H1 (cell line): ENCODE measurements around the gene ANKIB1. TPM values are rescaled to one million over a fixed set of nuclear protein-coding genes. Genes with fewer than 3 reads are reported as not detected.

Experiments
- CTCF ChIA-PET: fragments of 300-600 bp; sonication (Branson Sonifier 250); formaldehyde crosslinking; loops from one replicate; lab custom pipeline; 2021; ENCODE audit not compliant: partially characterized antibody; lab: Charles Lee
- POLR2A ChIA-PET: fragments of 300-600 bp; sonication (Branson Sonifier 250); formaldehyde crosslinking; loops from one replicate; lab custom pipeline; 2021; ENCODE audit warnings: inconsistent platforms; ENCODE audit not compliant: partially characterized antibody; lab: Charles Lee
- DNase-seq, 2 experiments: peaks; one replicate each; pipeline versions ENCODE4 v3.0.0 to v3.0.0-alpha.2; 2010 to 2022; ENCODE audit warnings: low spot score in 2 of 2, low read depth in 1 of 2, mixed read lengths in 1 of 2
- FAIRE-seq: peaks from 2 replicates; lab custom pipeline; 2011; peaks lifted over from hg19 to GRCh38; lab: Jason Lieb, UNC
- H2AFZ ChIP-seq: 2 replicates; pipeline ENCODE4 v1.8.1; 2012; ENCODE audit warnings: low read length, inconsistent platforms
- H2AK5ac ChIP-seq: 2 replicates; pipeline ENCODE4 v1.6.1; 2013; ENCODE audit warnings: low read depth, low read length
- H2BK120ac ChIP-seq: replicated peaks from 2 replicates; pipeline ENCODE3; 2013; ENCODE audit warnings: low read depth, low read length, inconsistent platforms
- H2BK12ac ChIP-seq: 2 replicates; pipeline ENCODE4 v1.6.1; 2013; ENCODE audit warnings: low read depth, low read length
- H2BK15ac ChIP-seq: 2 replicates; pipeline ENCODE4 v1.6.1; 2013; ENCODE audit warnings: low read length
- H2BK20ac ChIP-seq: 2 replicates; pipeline ENCODE4 v1.6.1; 2013; ENCODE audit warnings: low read length
- H2BK5ac ChIP-seq: 2 replicates; pipeline ENCODE4 v1.6.1; 2013; ENCODE audit warnings: low read depth, low read length
- H3K14ac ChIP-seq: 2 replicates; pipeline ENCODE4 v1.6.1; 2013; ENCODE audit warnings: inconsistent platforms; ENCODE audit not compliant: insufficient read length
- H3K18ac ChIP-seq: 2 replicates; pipeline ENCODE4 v1.6.1; 2013; ENCODE audit warnings: low read length; ENCODE audit errors: extremely low read depth
- H3K23ac ChIP-seq: 2 replicates; pipeline ENCODE4 v1.6.1; 2013; ENCODE audit warnings: inconsistent platforms; ENCODE audit not compliant: insufficient read length
- H3K23me2 ChIP-seq: 2 replicates; pipeline ENCODE4 v1.6.1; 2013; ENCODE audit warnings: low read depth, low read length
- H3K27ac ChIP-seq: 2 replicates; pipeline ENCODE4 v1.6.1; 2011; ENCODE audit warnings: low read depth, low read length, inconsistent platforms
- H3K27me3 ChIP-seq, 4 experiments: replicated peaks in 1 of 4; 1 replicate in 1 of 4; 2 replicates in 3 of 4; pipeline versions ENCODE4 v1.6.1 to v1.8.1; 2011 to 2013; ENCODE audit warnings: low read length in 3 of 4, mild to moderate bottlenecking in 3 of 4, inconsistent platforms in 2 of 4, mixed read lengths in 2 of 4, moderate library complexity in 1 of 4; ENCODE audit not compliant: control insufficient read depth in 3 of 4, insufficient read depth in 3 of 4; ENCODE audit errors: extremely low read depth in 1 of 4
- H3K36me3 ChIP-seq, 4 experiments: 2 replicates each; pipeline versions ENCODE4 v1.6.1 to v1.8.1; 2011 to 2013; ENCODE audit warnings: mild to moderate bottlenecking in 4 of 4, low read length in 3 of 4, moderate library complexity in 2 of 4, control low read depth in 1 of 4, inconsistent platforms in 1 of 4; ENCODE audit not compliant: insufficient read depth in 4 of 4, control insufficient read depth in 2 of 4
- H3K4ac ChIP-seq: replicated peaks from 2 replicates; pipeline ENCODE3; 2013; ENCODE audit warnings: low read length, low read depth, mixed read lengths, inconsistent platforms; ENCODE audit not compliant: insufficient read length
- H3K4me1 ChIP-seq, 4 experiments: replicated peaks in 1 of 4; 1 replicate in 1 of 4; 2 replicates in 3 of 4; pipeline versions ENCODE4 v1.6.1 to v1.8.1; 2011 to 2013; ENCODE audit warnings: low read length in 3 of 4, inconsistent platforms in 2 of 4, mixed read lengths in 1 of 4; ENCODE audit not compliant: insufficient read depth in 4 of 4, control insufficient read depth in 3 of 4
- H3K4me2 ChIP-seq, 2 experiments: 2 replicates each; pipeline versions ENCODE4 v1.6.1 to v1.8.1; 2011 to 2013; ENCODE audit warnings: low read depth in 2 of 2, low read length in 2 of 2, control low read depth in 1 of 2, inconsistent platforms in 1 of 2, mild to moderate bottlenecking in 1 of 2; ENCODE audit not compliant: insufficient read depth in 1 of 2
- H3K4me3 ChIP-seq, 4 experiments: fragments of 200-600, 300-600 bp in 1 of 4; sonication (generic), shearing (Covaris generic), sonication (Bioruptor Twin) in 1 of 4; 2 replicates each; pipeline versions ENCODE4 v1.5.1 to v1.8.1; 2011 to 2016; ENCODE audit warnings: low read length in 4 of 4, low read depth in 3 of 4, control low read depth in 2 of 4, inconsistent platforms in 2 of 4, mild to moderate bottlenecking in 2 of 4, mixed read lengths in 1 of 4, moderate library complexity in 1 of 4; ENCODE audit not compliant: insufficient read depth in 2 of 4; ENCODE audit errors: extremely low read depth in 1 of 4
- H3K56ac ChIP-seq: replicated peaks from 2 replicates; pipeline ENCODE3; 2013; ENCODE audit warnings: low read depth, mild to moderate bottlenecking, mixed read lengths, low read length, inconsistent platforms; ENCODE audit not compliant: insufficient read length
- H3K79me1 ChIP-seq: 2 replicates; pipeline ENCODE4 v1.6.1; 2013; ENCODE audit warnings: low read depth, low read length, control low read depth
- H3K79me2 ChIP-seq, 2 experiments: 2 replicates each; pipeline versions ENCODE4 v1.6.1 to v1.8.1; 2012 to 2013; ENCODE audit warnings: low read length in 2 of 2, mild to moderate bottlenecking in 2 of 2, inconsistent platforms in 1 of 2; ENCODE audit not compliant: insufficient read depth in 2 of 2, control insufficient read depth in 1 of 2
- H3K9ac ChIP-seq, 4 experiments: replicated peaks in 1 of 4; 1 replicate in 1 of 4; 2 replicates in 3 of 4; pipeline versions ENCODE4 v1.6.1 to v1.8.1; 2011 to 2013; ENCODE audit warnings: low read depth in 3 of 4, low read length in 3 of 4, control low read depth in 2 of 4, mild to moderate bottlenecking in 2 of 4, moderate library complexity in 2 of 4, inconsistent platforms in 1 of 4; ENCODE audit errors: extremely low read depth in 1 of 4
- H3K9me3 ChIP-seq, 2 experiments: 2 replicates each; pipeline versions ENCODE4 v1.6.1 to v1.8.1; 2012 to 2013; ENCODE audit warnings: mild to moderate bottlenecking in 2 of 2, moderate library complexity in 2 of 2, control low read depth in 1 of 2, inconsistent platforms in 1 of 2, low read depth in 1 of 2, low read length in 1 of 2, mixed read lengths in 1 of 2; ENCODE audit not compliant: insufficient read depth in 2 of 2
- H4K20me1 ChIP-seq, 2 experiments: replicated peaks in 1 of 2; 2 replicates each; pipeline versions ENCODE3 to v1.8.1; 2011 to 2013; ENCODE audit warnings: inconsistent platforms in 2 of 2, low read length in 2 of 2, mild to moderate bottlenecking in 1 of 2; ENCODE audit not compliant: insufficient read depth in 2 of 2, control insufficient read depth in 1 of 2
- H4K5ac ChIP-seq: 2 replicates; pipeline ENCODE4 v1.6.1; 2013; ENCODE audit warnings: low read length, low read depth, mixed read lengths, inconsistent platforms; ENCODE audit not compliant: insufficient read length
- H4K8ac ChIP-seq: 2 replicates; pipeline ENCODE4 v1.8.0; 2013; ENCODE audit warnings: mild to moderate bottlenecking, moderate library complexity, low read length, inconsistent platforms; ENCODE audit not compliant: insufficient read depth; ENCODE audit errors: extremely low read depth
- H4K91ac ChIP-seq: replicated peaks from 2 replicates; pipeline ENCODE3; 2013; ENCODE audit warnings: low read length, mixed read lengths, inconsistent platforms; ENCODE audit not compliant: insufficient read length
- ASH2L ChIP-seq: fragments of 200-600, 300-600 bp; sonication (generic); IDR thresholded peaks from one replicate; pipeline ENCODE4 v1.7.1; 2017; ENCODE audit warnings: low read length
- ATF3 ChIP-seq: IDR thresholded peaks from 2 replicates; pipeline ENCODE4 v1.6.1; 2011; ENCODE audit warnings: low read depth, mild to moderate bottlenecking, low read length; ENCODE audit not compliant: insufficient read depth
- CEBPB ChIP-seq: IDR thresholded peaks from 2 replicates; pipeline ENCODE4 v1.6.1; 2012; ENCODE audit warnings: low read depth, low read length
- EP300 ChIP-seq, 2 experiments: IDR thresholded peaks; 1 replicate in 1 of 2; 2 replicates in 1 of 2; pipeline ENCODE4 v1.6.1; 2011 to 2012; ENCODE audit warnings: low read depth in 2 of 2, low read length in 2 of 2, mild to moderate bottlenecking in 2 of 2, borderline replicate concordance in 1 of 2, inconsistent platforms in 1 of 2, moderate library complexity in 1 of 2
- GABPA ChIP-seq: IDR thresholded peaks from 2 replicates; pipeline ENCODE4 v1.6.1; 2011; ENCODE audit warnings: mild to moderate bottlenecking, low read length, moderate library complexity, borderline replicate concordance; ENCODE audit not compliant: insufficient read depth
- HDAC6 ChIP-seq: IDR thresholded peaks from one replicate; pipeline ENCODE4 v1.7.1; 2012; ENCODE audit warnings: low read depth, mild to moderate bottlenecking, inconsistent platforms, low read length, moderate library complexity
- KDM1A ChIP-seq: fragments of 200-600, 300-600 bp; sonication (generic); IDR thresholded peaks from 2 replicates; pipeline ENCODE4 v1.7.1; 2016; ENCODE audit warnings: mild to moderate bottlenecking, low read length, borderline replicate concordance
- POLR2AphosphoS5 ChIP-seq: IDR thresholded peaks from 2 replicates; pipeline ENCODE4 v1.6.1; 2011; ENCODE audit warnings: low read depth, low read length
- RAD21 ChIP-seq, 2 experiments: IDR thresholded peaks in 1 of 2; conservative IDR thresholded peaks in 1 of 2; 2 replicates each; pipeline ENCODE4 v1.6.1; 2011; ENCODE audit warnings: low read depth in 2 of 2, low read length in 2 of 2, improper control_type of control experiment in 1 of 2, inconsistent platforms in 1 of 2, mild to moderate bottlenecking in 1 of 2, moderate library complexity in 1 of 2
- RBBP5 ChIP-seq: IDR thresholded peaks from 2 replicates; pipeline ENCODE4 v1.7.1; 2012; ENCODE audit warnings: low read depth, mild to moderate bottlenecking, inconsistent platforms, low read length, moderate library complexity, borderline replicate concordance
- RNF2 ChIP-seq: fragments of 200-900, 300-1000 bp; sonication (generic); IDR thresholded peaks from 2 replicates; pipeline ENCODE4 v1.7.1; 2016; ENCODE audit warnings: borderline replicate concordance, low read depth, mild to moderate bottlenecking, antibody characterized with exemption, low read length; ENCODE audit not compliant: poor library complexity, severe bottlenecking; ENCODE audit errors: missing control alignments
- SIRT6 ChIP-seq: IDR thresholded peaks from one replicate; pipeline ENCODE4 v1.7.1; 2012; ENCODE audit warnings: low read length, inconsistent platforms
- SIX5 ChIP-seq: IDR thresholded peaks from 2 replicates; pipeline ENCODE4 v1.6.1; 2011; ENCODE audit warnings: mild to moderate bottlenecking, low read depth, low read length
- SRF ChIP-seq: IDR thresholded peaks from 2 replicates; pipeline ENCODE4 v1.6.1; 2011; ENCODE audit warnings: mild to moderate bottlenecking, low read depth, low read length, moderate library complexity
- TAF1 ChIP-seq: IDR thresholded peaks from 2 replicates; pipeline ENCODE4 v1.6.1; 2011; ENCODE audit warnings: mild to moderate bottlenecking, low read depth, low read length
- polyA plus RNA-seq, 7 experiments: library from polyadenylated mRNA; depleted of rRNA in 3 of 7; stranded (reverse) in 5 of 7; unstranded in 2 of 7; fragments of >200 nt in 5 of 7; fragments of 200-250 nt in 2 of 7; gene quantifications; 1 replicate in 5 of 7; 2 replicates in 1 of 7; 4 replicates in 1 of 7; pipeline versions ENCODE4 v1.2.1 to v1.2.3, GENCODE V29; 2011 to 2013; ENCODE audit warnings: missing spikeins in 2 of 7, mixed read lengths in 2 of 7
- total RNA-seq: library from RNA; stranded (reverse); fragmentation: NEBNext Ultra II Directional; extraction: Animal tissue kit (Norgen Biotek cat#: 25700); gene quantifications from 2 replicates; pipeline ENCODE4 v1.2.1, GENCODE V29; 2021

The ANKIB1 gene
- total and polyA plus RNA-seq, 2 of the 8 experiments (the other 6 are each of a cell fraction or from before 2014, with no cell fraction given): 19.2 to 43.0 TPM

GRCh38 chr7:92335574-92335973, 89.8 kb downstream of the ANKIB1 start:
- Histone ChIP-seq H2AFZ (no peak overlapping the region), H3K9me3 (no peaks in the 10 kb centered on the region), H2AK5ac (no peak overlapping the region), H2BK120ac (no peak overlapping the region), H3K27ac (no peak overlapping the region), H3K27me3 (no peaks in the 10 kb centered on the region), H3K23ac (no peak overlapping the region), H4K8ac (no peak overlapping the region), H3K14ac (no peak overlapping the region), H2BK20ac (no peak overlapping the region), H2BK5ac (no peak overlapping the region), H3K4me3 (no peak overlapping the region), H3K79me1 (no peaks in the 10 kb centered on the region), H3K4me1 (no peaks in the 10 kb centered on the region), H3K9ac (no peak overlapping the region), H4K20me1 (no peaks in the 10 kb centered on the region), H3K4ac (no peak overlapping the region), H3K23me2 (no peaks in the 10 kb centered on the region), H4K91ac (no peak overlapping the region), H3K4me2 (no peak overlapping the region), H3K36me3 (no peaks in the 10 kb centered on the region; a peak in 2 of 8 replicates), H4K5ac (no peak overlapping the region), H3K18ac (no peak overlapping the region), H2BK15ac (no peak overlapping the region), H3K79me2 (no peaks in the 10 kb centered on the region), H2BK12ac (no peak overlapping the region), H3K56ac (no peak overlapping the region)
- FAIRE-seq: no peak
- CTCF ChIA-PET: interaction anchor here (0.6 kb wide), 1 partner anchor 82 kb away, joined by 3 read pairs; no protein-coding TSS in a partner anchor
- POLR2A ChIA-PET: no interaction called here
- no peak for DNase-seq
- no peak for TF ChIP-seq EP300 (IDR thresholded peaks at IDR 0.05; ENCODE audit: borderline replicate concordance in 1 of 2, low read depth in 2 of 2, low read length in 2 of 2)
- TF ChIP-seq ASH2L: no peak
- TF ChIP-seq KDM1A: no peak
- no peak for TF ChIP-seq SIRT6
- no peak for TF ChIP-seq HDAC6
- TF ChIP-seq SIX5: no peak
- TF ChIP-seq ATF3: no peak
- TF ChIP-seq GABPA: no peak
- TF ChIP-seq CEBPB: no peak
- no peak for TF ChIP-seq POLR2AphosphoS5
- TF ChIP-seq TAF1: no peak
- TF ChIP-seq SRF: no peak
- no peak for TF ChIP-seq RBBP5
- no peak for TF ChIP-seq RNF2
- no peak for TF ChIP-seq RAD21 (IDR thresholded peaks at IDR 0.05 in 1 of 2, conservative IDR thresholded peaks at IDR 0.05 in 1 of 2; ENCODE audit: low read depth in 2 of 2, low read length in 2 of 2)
